ENCODE results near the gene STPG4. TPM values are rescaled to one million over a fixed set of nuclear protein-coding genes. Genes with fewer than 3 reads are reported as not detected.

Gene STPG4
- total RNA-seq, 1 donor from 2014 or later = 0.56 TPM

DNA sequence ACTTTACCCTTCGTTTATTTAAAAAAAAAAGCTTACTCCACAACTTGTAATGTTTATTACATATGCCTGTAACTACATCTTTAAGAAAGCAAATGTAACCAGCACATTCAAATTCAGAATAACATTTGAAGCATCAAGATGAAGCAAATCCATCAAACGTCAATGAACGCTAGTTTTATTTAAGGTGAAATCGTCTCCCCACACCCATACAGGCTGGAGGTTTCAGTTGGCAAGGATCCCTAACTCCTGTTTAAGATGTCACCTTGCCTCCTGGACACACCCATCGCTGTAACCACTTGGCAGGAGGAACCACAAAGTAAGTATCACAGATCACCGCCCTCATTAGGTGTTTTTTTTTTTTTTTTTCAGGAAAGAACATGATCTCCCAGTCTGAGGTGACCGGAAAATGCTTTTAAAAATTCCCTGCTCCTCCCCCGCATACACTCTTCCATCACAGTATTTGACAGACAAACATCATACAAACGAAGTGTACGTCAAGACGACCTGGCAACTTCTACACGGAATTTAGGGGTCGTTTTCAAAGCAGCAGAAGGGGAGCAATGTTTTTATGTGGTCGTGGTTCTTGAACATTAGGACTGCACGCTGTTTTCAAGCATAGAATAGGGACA is 19.7 kb upstream of the STPG4 start:
- Mint-ChIP-seq H3K27ac (ENCODE audit: unreplicated experiment) (peak overlapping the region; percentile 96), H3K27me3 (ENCODE audit: unreplicated experiment) (no peaks in the 10 kb centered on the region), H3K9me3 (ENCODE audit: unreplicated experiment) (no peaks in the 10 kb centered on the region), H3K4me3 (ENCODE audit: unreplicated experiment) (peak overlapping the region; percentile 90), H3K4me1 (ENCODE audit: unreplicated experiment) (peaks cover 58% of the 10 kb centered on the region), H3K36me3 (ENCODE audit: unreplicated experiment) (peaks cover 7% of the 10 kb centered on the region)
- DNase-seq (ENCODE audit: extremely low spot score, unreplicated experiment) = no peak
- TF ChIP-seq, protein P1, sequence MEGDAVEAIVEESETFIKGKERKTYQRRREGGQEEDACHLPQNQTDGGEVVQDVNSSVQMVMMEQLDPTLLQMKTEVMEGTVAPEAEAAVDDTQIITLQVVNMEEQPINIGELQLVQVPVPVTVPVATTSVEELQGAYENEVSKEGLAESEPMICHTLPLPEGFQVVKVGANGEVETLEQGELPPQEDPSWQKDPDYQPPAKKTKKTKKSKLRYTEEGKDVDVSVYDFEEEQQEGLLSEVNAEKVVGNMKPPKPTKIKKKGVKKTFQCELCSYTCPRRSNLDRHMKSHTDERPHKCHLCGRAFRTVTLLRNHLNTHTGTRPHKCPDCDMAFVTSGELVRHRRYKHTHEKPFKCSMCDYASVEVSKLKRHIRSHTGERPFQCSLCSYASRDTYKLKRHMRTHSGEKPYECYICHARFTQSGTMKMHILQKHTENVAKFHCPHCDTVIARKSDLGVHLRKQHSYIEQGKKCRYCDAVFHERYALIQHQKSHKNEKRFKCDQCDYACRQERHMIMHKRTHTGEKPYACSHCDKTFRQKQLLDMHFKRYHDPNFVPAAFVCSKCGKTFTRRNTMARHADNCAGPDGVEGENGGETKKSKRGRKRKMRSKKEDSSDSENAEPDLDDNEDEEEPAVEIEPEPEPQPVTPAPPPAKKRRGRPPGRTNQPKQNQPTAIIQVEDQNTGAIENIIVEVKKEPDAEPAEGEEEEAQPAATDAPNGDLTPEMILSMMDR (IDR thresholded peaks at IDR 0.05) = no peak

DNA sequence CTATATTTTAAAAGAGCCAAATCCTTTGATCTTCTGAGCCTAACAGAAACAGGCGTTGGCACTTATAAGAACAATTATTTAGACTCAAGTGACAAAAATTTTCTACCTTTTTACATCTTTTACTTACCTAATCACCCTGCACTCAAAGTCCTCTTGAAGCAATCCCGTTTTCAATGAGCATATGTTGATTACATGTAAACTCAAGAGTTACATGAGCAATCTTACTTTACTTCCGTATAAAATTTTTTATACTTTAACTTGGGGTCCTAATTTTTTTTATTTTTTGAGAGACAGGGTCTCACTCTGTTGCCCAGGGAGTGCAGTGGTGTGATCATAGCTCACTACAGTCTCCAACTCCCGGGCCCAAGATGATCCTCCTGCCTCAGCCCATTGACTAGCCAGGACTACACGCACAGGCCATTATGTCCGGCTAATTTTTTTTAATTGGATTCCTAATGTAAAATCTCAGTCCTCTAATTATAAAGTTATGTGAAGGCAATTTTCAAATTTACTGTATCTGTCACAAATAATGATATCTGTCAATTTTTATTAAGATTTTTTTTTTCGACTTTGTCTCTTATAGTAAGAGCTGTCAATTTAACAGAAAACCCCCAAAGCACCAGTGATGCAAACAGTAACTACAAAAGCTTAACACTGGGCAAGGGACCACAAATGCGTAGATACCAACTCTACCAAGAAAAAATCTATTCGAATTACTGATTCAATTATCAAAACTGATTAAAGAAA is 19.1 kb upstream of the STPG4 start:
- H3K27me3 Mint-ChIP-seq (ENCODE audit: unreplicated experiment) = no peaks in the 10 kb centered on the region
- peak overlapping the region; percentile 96 for H3K27ac Mint-ChIP-seq (ENCODE audit: unreplicated experiment)

DNA sequence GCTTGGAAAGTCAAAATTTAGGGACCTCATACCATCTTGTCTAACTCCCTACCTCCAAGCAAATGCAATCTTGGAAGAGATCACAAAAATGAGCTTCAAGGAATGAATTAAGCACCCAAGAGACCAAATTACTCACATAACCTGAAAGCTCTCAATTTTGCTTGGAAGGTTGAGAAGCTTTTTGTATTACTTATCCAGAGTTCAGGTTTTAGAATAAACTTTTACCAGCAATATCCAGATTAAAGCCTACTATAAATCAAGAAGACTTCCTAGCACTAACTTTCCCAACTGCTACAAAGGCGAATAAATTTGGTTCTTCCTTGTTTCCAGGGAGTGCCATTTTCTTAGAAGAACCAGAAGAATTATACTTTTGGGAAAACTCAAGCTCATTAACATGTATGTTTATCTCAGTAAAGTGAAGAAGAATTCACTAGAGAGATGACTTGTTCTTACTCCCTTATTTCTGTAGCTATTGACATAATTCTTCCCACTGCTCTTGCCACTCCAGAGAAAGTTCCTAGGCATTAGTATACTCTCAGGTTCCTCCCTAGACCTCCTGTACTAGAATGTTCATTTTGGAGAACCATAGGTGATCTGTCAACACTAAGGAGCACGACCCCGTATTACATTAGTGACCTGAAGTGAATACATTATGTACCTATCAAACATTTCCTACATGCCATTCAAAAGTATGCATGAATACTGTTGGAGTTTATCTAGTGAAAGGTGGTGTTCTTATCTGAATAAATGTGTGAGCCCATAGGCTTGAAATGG is 18.0 kb upstream of the STPG4 start:
- Mint-ChIP-seq H3K36me3 (ENCODE audit: unreplicated experiment) (peaks cover 18% of the 10 kb centered on the region), H3K27me3 (ENCODE audit: unreplicated experiment) (no peaks in the 10 kb centered on the region), H3K9me3 (ENCODE audit: unreplicated experiment) (no peaks in the 10 kb centered on the region), H3K27ac (ENCODE audit: unreplicated experiment) (peak overlapping the region; percentile 96), H3K4me1 (ENCODE audit: unreplicated experiment) (peaks cover 69% of the 10 kb centered on the region), H3K4me3 (ENCODE audit: unreplicated experiment) (peak overlapping the region; percentile 90)
- no peak for DNase-seq (ENCODE audit: extremely low spot score, unreplicated experiment)
- TF ChIP-seq, protein P1 (IDR thresholded peaks at IDR 0.05) = no peak

More for the DNA sequence above, 19.1 kb upstream of the STPG4 start:
- Mint-ChIP-seq H3K36me3 (ENCODE audit: unreplicated experiment) (peaks cover 11% of the 10 kb centered on the region), H3K4me1 (ENCODE audit: unreplicated experiment) (peaks cover 62% of the 10 kb centered on the region), H3K4me3 (ENCODE audit: unreplicated experiment) (peak overlapping the region; percentile 90), H3K9me3 (ENCODE audit: unreplicated experiment) (no peaks in the 10 kb centered on the region)
- TF ChIP-seq, protein P1 (IDR thresholded peaks at IDR 0.05) = no peak
- DNase-seq (ENCODE audit: extremely low spot score, unreplicated experiment) = no peak

DNA sequence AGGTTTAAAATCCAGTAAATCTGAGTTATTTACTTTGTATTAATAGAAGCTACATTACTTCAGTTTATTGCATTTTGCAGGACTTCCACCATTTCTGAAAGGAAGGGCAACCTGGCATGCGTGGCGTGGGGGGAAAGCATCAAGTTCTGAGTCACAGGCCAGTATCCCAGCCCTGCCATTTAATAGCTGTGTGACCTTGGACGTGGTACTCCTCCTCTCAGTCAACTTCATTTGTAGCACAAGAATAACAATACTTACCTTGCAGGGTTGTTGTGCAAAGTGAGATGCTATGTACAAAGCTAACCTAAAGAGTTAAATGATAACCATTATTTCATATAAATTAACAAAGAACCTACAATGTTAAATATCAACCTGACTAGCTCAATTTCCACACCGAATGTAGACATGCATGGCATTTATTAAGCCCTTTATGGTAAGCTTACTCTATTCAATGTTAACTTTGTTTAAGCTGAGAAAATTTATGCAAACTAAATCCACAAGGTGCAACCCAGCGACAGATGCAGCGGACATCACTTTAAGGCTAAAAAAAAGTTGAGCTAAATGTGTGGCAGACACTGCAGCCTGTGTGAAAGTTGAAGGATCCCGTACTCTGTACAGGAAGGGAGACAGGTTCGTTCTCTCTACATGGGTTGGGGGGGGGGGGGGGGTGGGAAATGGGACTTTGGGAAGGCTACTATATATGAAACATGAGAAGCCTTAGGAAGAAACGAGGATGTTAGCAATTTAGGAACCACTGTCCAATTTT is 17.2 kb upstream of the STPG4 start:
- TF ChIP-seq, protein P1 (IDR thresholded peaks at IDR 0.05) = no peak
- H3K4me3 Mint-ChIP-seq (ENCODE audit: unreplicated experiment) = peak overlapping the region; percentile 90
- no peak for DNase-seq (ENCODE audit: extremely low spot score, unreplicated experiment)
- H3K36me3 Mint-ChIP-seq (ENCODE audit: unreplicated experiment) = peaks cover 20% of the 10 kb centered on the region
- H3K9me3 Mint-ChIP-seq (ENCODE audit: unreplicated experiment) = no peaks in the 10 kb centered on the region
- H3K27ac Mint-ChIP-seq (ENCODE audit: unreplicated experiment) = peak overlapping the region; percentile 96
- peaks cover 70% of the 10 kb centered on the region for H3K4me1 Mint-ChIP-seq (ENCODE audit: unreplicated experiment)
- no peaks in the 10 kb centered on the region for H3K27me3 Mint-ChIP-seq (ENCODE audit: unreplicated experiment)
